GM19455 (cell line): ENCODE data around the gene RREB1.
"Not testable (repeated sequence)": the region's sequence is repeated elsewhere in the genome, so short reads cannot be mapped to it uniquely, and the experiment has no call there.

Experiments used
- ATAC-seq: cut with Tn5 transposase; IDR thresholded peaks from one replicate; pipeline ENCODE4 v1.9.1; 2021; ENCODE audit not compliant: unreplicated experiment

RREB1 gene

GRCh38 chr6:7274525-7274924, 166.8 kb downstream of the RREB1 start:
- ATAC-seq, result not testable (repeated sequence)

- ATAC-seq, result no peak
Measured at GRCh38 chr6:7276199-7276524, 168.4 kb downstream of the RREB1 start.

GRCh38 chr6:7282097-7282906, 174.5 kb downstream of the RREB1 start:
- ATAC-seq, result no peak

- no peak for ATAC-seq
Measured at GRCh38 chr6:7283676-7284075, 175.9 kb downstream of the RREB1 start.

GRCh38 chr6:7285416-7285815, 177.7 kb downstream of the RREB1 start:
- no peak for ATAC-seq

- no peak for ATAC-seq
Measured at GRCh38 chr6:7290079-7290478, 182.3 kb downstream of the RREB1 start.

GRCh38 chr6:7292596-7293255, 185.0 kb downstream of the RREB1 start:
- ATAC-seq, result no peak

- no peak for ATAC-seq
Measured at GRCh38 chr6:7295916-7296315, 188.2 kb downstream of the RREB1 start.

- no peak for ATAC-seq
Measured at GRCh38 chr6:7296602-7297001, 188.8 kb downstream of the RREB1 start.

- no peak for ATAC-seq
Measured at GRCh38 chr6:7298113-7298512, 190.4 kb downstream of the RREB1 start.

GRCh38 chr6:7300926-7301325, 193.2 kb downstream of the RREB1 start:
- ATAC-seq, result no peak
